Fibroblast of mammary gland (primary cell): ENCODE data around the gene PRLR.
A peak's percentile ranks its signal among the peaks of the same experiment; 100 is the strongest.

Experiments used
- DNase-seq: peaks from one replicate; pipeline ENCODE4 v3.0.0-alpha.2; 2010; ENCODE audit warnings: low read depth
- H3K4me3 ChIP-seq: 2 replicates; pipeline ENCODE4 v1.5.1; 2011; ENCODE audit warnings: low read depth, mild to moderate bottlenecking, low read length, moderate library complexity; ENCODE audit not compliant: control insufficient read depth
- TF ChIP-seq, protein P1 (sequence below): conservative IDR thresholded peaks from 2 replicates; pipeline ENCODE4 v1.5.1; 2011; ENCODE audit warnings: low read depth, low read length, inconsistent platforms; ENCODE audit not compliant: control insufficient read depth, insufficient read depth

The PRLR gene

GRCh38 chr5:35205606-35206005 is 24.7 kb downstream of the PRLR start:
- DNase-seq: no peak
- TF ChIP-seq, protein P1, sequence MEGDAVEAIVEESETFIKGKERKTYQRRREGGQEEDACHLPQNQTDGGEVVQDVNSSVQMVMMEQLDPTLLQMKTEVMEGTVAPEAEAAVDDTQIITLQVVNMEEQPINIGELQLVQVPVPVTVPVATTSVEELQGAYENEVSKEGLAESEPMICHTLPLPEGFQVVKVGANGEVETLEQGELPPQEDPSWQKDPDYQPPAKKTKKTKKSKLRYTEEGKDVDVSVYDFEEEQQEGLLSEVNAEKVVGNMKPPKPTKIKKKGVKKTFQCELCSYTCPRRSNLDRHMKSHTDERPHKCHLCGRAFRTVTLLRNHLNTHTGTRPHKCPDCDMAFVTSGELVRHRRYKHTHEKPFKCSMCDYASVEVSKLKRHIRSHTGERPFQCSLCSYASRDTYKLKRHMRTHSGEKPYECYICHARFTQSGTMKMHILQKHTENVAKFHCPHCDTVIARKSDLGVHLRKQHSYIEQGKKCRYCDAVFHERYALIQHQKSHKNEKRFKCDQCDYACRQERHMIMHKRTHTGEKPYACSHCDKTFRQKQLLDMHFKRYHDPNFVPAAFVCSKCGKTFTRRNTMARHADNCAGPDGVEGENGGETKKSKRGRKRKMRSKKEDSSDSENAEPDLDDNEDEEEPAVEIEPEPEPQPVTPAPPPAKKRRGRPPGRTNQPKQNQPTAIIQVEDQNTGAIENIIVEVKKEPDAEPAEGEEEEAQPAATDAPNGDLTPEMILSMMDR: no peak
- H3K4me3 ChIP-seq: no peak overlapping the region

GRCh38 chr5:35205186-35205585 is 25.1 kb downstream of the PRLR start:
- TF ChIP-seq, protein P1: no peak
- peak; percentile 49 for DNase-seq
- H3K4me3 ChIP-seq: no peak overlapping the region

GRCh38 chr5:35203403-35203802 is 26.9 kb downstream of the PRLR start:
- TF ChIP-seq, protein P1: no peak
- DNase-seq: no peak
- H3K4me3 ChIP-seq: no peak overlapping the region

- H3K4me3 ChIP-seq: no peak overlapping the region
- TF ChIP-seq, protein P1: peak; percentile 82
- peak; percentile 67 for DNase-seq
These were observed 27.8 kb downstream of the PRLR start for GRCh38 chr5:35202319-35203111.

GRCh38 chr5:35201291-35201690 is 29.0 kb downstream of the PRLR start:
- DNase-seq: no peak
- TF ChIP-seq, protein P1: no peak
- H3K4me3 ChIP-seq: no peak overlapping the region

GRCh38 chr5:35199886-35200285 is 30.4 kb downstream of the PRLR start:
- TF ChIP-seq, protein P1: no peak
- H3K4me3 ChIP-seq: no peak overlapping the region
- DNase-seq: no peak
